Mesenchymal stem cell (in vitro differentiated cells and primary cell): Measurements from ENCODE around the gene MRPL55.

Experiments used
- DNase-seq: peaks from one replicate; pipeline ENCODE4 v3.0.0-alpha.2; 2013
- H2AFZ ChIP-seq: one replicate; pipeline ENCODE4 v1.6.1; 2013; ENCODE audit warnings: low read depth, mild to moderate bottlenecking, control low read depth, inconsistent platforms, low read length, moderate library complexity
- H2AK5ac ChIP-seq: 2 replicates; pipeline ENCODE4 v1.6.1; 2013; ENCODE audit warnings: low read length, moderate library complexity, mild to moderate bottlenecking, inconsistent platforms; ENCODE audit not compliant: severe bottlenecking
- H2BK120ac ChIP-seq: one replicate; pipeline ENCODE4 v1.6.1; 2013; ENCODE audit warnings: low read depth, mild to moderate bottlenecking, inconsistent platforms, low read length, moderate library complexity
- H2BK12ac ChIP-seq, 2 experiments: one replicate each; pipeline ENCODE4 v1.6.1; 2013; ENCODE audit warnings: inconsistent platforms in 2 of 2, low read length in 2 of 2, mild to moderate bottlenecking in 2 of 2, moderate library complexity in 2 of 2, control low read depth in 1 of 2
- H2BK15ac ChIP-seq: one replicate; pipeline ENCODE4 v1.6.1; 2013; ENCODE audit warnings: mild to moderate bottlenecking, low read depth, inconsistent platforms; ENCODE audit not compliant: poor library complexity, severe bottlenecking
- H2BK5ac ChIP-seq: 2 replicates; pipeline ENCODE4 v1.6.1; 2013; ENCODE audit warnings: low read depth, mild to moderate bottlenecking, low read length, control low read depth, inconsistent platforms; ENCODE audit not compliant: poor library complexity, severe bottlenecking
- H3K14ac ChIP-seq, 2 experiments: one replicate each; pipeline ENCODE4 v1.6.1; 2013; ENCODE audit warnings: inconsistent platforms in 2 of 2, low read length in 2 of 2, control low read depth in 1 of 2, mild to moderate bottlenecking in 1 of 2, moderate library complexity in 1 of 2
- H3K18ac ChIP-seq, 2 experiments: one replicate each; pipeline ENCODE4 v1.6.1; 2013; ENCODE audit warnings: inconsistent platforms in 2 of 2, low read length in 2 of 2, control low read depth in 1 of 2, low read depth in 1 of 2, mild to moderate bottlenecking in 1 of 2
- H3K23ac ChIP-seq, 2 experiments: one replicate each; pipeline ENCODE4 v1.6.1; 2013; ENCODE audit warnings: inconsistent platforms in 2 of 2, low read length in 2 of 2, mild to moderate bottlenecking in 2 of 2, moderate library complexity in 2 of 2, control low read depth in 1 of 2
- H3K27ac ChIP-seq: 2 replicates; pipeline ENCODE4 v1.5.1; 2013; ENCODE audit warnings: mild to moderate bottlenecking, moderate library complexity, low read length, control low read depth, inconsistent platforms; ENCODE audit not compliant: poor library complexity, severe bottlenecking
- H3K27me3 ChIP-seq, 2 experiments: 2 replicates each; pipeline versions ENCODE4 v1.6.1 to v1.7.0; 2013; ENCODE audit warnings: low read length in 2 of 2, mild to moderate bottlenecking in 2 of 2, moderate library complexity in 2 of 2, control low read depth in 1 of 2, inconsistent platforms in 1 of 2; ENCODE audit not compliant: control insufficient read depth in 1 of 2, insufficient read depth in 1 of 2
- H3K36me3 ChIP-seq, 2 experiments: 2 replicates each; pipeline versions ENCODE4 v1.6.1 to v1.7.0; 2013; ENCODE audit warnings: low read length in 2 of 2, control low read depth in 1 of 2, inconsistent platforms in 1 of 2, low read depth in 1 of 2, mild to moderate bottlenecking in 1 of 2; ENCODE audit not compliant: insufficient read depth in 2 of 2, control insufficient read depth in 1 of 2
- H3K4ac ChIP-seq, 2 experiments: one replicate each; pipeline ENCODE4 v1.6.1; 2013; ENCODE audit warnings: inconsistent platforms in 2 of 2, low read length in 2 of 2, mild to moderate bottlenecking in 2 of 2, moderate library complexity in 2 of 2, control low read depth in 1 of 2, low read depth in 1 of 2
- H3K4me1 ChIP-seq: 2 replicates; pipeline ENCODE4 v1.6.1; 2013; ENCODE audit warnings: low read depth, low read length, control low read depth; ENCODE audit not compliant: control insufficient read depth, insufficient read depth
- H3K4me2 ChIP-seq: 2 replicates; pipeline ENCODE4 v1.6.1; 2013; ENCODE audit warnings: low read length, mild to moderate bottlenecking, inconsistent platforms; ENCODE audit not compliant: poor library complexity, severe bottlenecking
- H3K4me3 ChIP-seq, 2 experiments: 2 replicates each; pipeline versions ENCODE4 v1.5.1 to v1.7.0; 2013; ENCODE audit warnings: low read length in 2 of 2, mild to moderate bottlenecking in 2 of 2, control low read depth in 1 of 2, low read depth in 1 of 2; ENCODE audit not compliant: insufficient read depth in 1 of 2
- H3K79me1 ChIP-seq: replicated peaks from 2 replicates; pipeline ENCODE4 v1.6.1; 2013; ENCODE audit warnings: mild to moderate bottlenecking, control low read depth, low read length, inconsistent platforms; ENCODE audit not compliant: poor library complexity, severe bottlenecking
- H3K9ac ChIP-seq: 2 replicates; pipeline ENCODE4 v1.7.0; 2013; ENCODE audit warnings: mild to moderate bottlenecking, low read length, moderate library complexity
- H3K9me3 ChIP-seq: 2 replicates; pipeline ENCODE4 v1.7.0; 2013; ENCODE audit warnings: mild to moderate bottlenecking, low read length; ENCODE audit not compliant: control insufficient read depth
- H4K8ac ChIP-seq: one replicate; pipeline ENCODE4 v1.6.1; 2013; ENCODE audit warnings: inconsistent platforms, mild to moderate bottlenecking, low read length, moderate library complexity
- H4K91ac ChIP-seq: one replicate; pipeline ENCODE4 v1.6.1; 2013; ENCODE audit warnings: mild to moderate bottlenecking, low read length, inconsistent platforms
- WGBS: methylation state at CpG from one replicate; pipeline ENCODE4 v1.1.7; 2013; ENCODE audit warnings: mixed read lengths; 5-methylcytosine and 5-hydroxymethylcytosine counted together

MRPL55 gene

DNA sequence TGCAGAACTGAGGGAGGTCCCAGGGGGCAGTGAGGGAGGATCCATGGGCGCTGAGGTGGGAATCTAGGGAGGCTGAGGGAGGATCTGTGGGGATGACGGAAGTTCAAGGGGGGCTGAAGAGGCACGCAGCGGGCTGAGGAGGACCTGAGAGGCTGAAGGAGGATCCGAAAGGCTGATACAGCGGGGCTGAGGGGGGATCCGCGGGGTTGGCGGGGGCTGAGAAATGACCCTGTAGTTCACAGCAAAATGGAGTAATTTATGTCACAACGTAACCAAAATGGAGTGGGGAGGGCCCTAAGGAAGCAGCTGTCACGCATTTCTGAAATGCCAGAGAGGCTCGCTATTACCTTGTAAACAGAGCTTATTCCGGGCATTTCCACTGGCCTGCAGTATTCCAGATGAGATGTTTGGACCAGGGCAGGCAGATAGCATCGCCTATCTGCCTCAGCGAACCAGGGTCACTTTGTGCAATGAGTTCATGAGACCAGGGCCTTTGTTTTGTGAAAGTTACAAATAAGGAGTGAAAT is 926 bp upstream of the MRPL55 start:
- peak overlapping the region; percentile 37 to 69 for H3K18ac ChIP-seq
- H2AFZ ChIP-seq: peak overlapping the region; percentile 92
- H3K27ac ChIP-seq: no peak overlapping the region
- H3K9ac ChIP-seq: peak overlapping the region; percentile 93
- peak overlapping the region; percentile 5 for H2BK5ac ChIP-seq
- no peaks in the 10 kb centered on the region for H3K27me3 ChIP-seq
- H4K91ac ChIP-seq: peak overlapping the region; percentile 36
- H3K14ac ChIP-seq: no peak overlapping the region
- H3K79me1 ChIP-seq: peaks cover 29% of the 10 kb centered on the region
- no peak overlapping the region for H2BK12ac ChIP-seq
- peak overlapping the region; percentile 70 for H2BK15ac ChIP-seq
- WGBS: 36% methylated on average over 15 of the region's 15 CpGs
- H3K23ac ChIP-seq: no peak overlapping the region
- H3K36me3 ChIP-seq: peaks cover 23 to 28% of the 10 kb centered on the region in 2 experiments
- H3K4ac ChIP-seq: no peak overlapping the region
- peaks cover 19% of the 10 kb centered on the region for H3K4me1 ChIP-seq
- DNase-seq: peak; percentile 67
- H3K9me3 ChIP-seq: no peaks in the 10 kb centered on the region
- peak overlapping the region; percentile 94 for H3K4me2 ChIP-seq
- H2AK5ac ChIP-seq: peak overlapping the region; percentile 26
- peak overlapping the region; percentile 85 to 89 for H3K4me3 ChIP-seq
- H4K8ac ChIP-seq: peak overlapping the region; percentile 86
- peak overlapping the region; percentile 80 for H2BK120ac ChIP-seq

DNA sequence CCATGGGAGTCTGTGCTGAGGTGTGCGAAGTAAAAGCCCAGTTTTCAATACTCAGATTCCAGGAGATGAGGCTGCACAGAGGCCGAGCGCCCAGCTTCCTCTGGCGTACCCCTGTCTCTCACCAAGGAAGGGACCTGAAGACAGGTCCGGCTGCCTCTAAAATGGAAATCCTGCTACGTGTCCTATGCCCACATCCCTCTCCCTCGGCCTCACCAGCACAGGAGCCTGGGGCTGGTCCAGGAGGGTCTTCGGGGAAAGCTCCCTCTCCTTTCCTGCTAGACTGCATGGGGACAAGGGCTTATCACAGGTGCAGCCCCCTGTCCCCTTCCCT is 392 bp downstream of the MRPL55 start:
- Histone ChIP-seq H3K18ac (peak overlapping the region; percentile 82 to 96), H3K79me1 (peaks cover 30% of the 10 kb centered on the region), H2AK5ac (no peak overlapping the region), H3K4me1 (peaks cover 24% of the 10 kb centered on the region), H3K4me2 (peak overlapping the region; percentile 68), H2BK12ac (peak overlapping the region in 1 of 2 experiments; percentile 18), H4K8ac (peak overlapping the region; percentile 99), H3K9ac (peak overlapping the region; percentile 93), H3K4me3 (peak overlapping the region; percentile 85 to 99), H3K4ac (peak overlapping the region in 1 of 2 experiments; percentile 94), H3K14ac (peak overlapping the region in 1 of 2 experiments; percentile 85), H3K27me3 (no peaks in the 10 kb centered on the region), H3K36me3 (peaks cover 23 to 33% of the 10 kb centered on the region in 2 experiments), H3K9me3 (no peaks in the 10 kb centered on the region), H4K91ac (peak overlapping the region; percentile 89), H3K27ac (no peak overlapping the region), H3K23ac (peak overlapping the region in 1 of 2 experiments; percentile 98), H2BK5ac (no peak overlapping the region), H2BK15ac (no peak overlapping the region), H2BK120ac (no peak overlapping the region), H2AFZ (peak overlapping the region; percentile 96)
- 16% methylated on average over 8 of the region's 8 CpGs for WGBS
- no peak for DNase-seq

DNA sequence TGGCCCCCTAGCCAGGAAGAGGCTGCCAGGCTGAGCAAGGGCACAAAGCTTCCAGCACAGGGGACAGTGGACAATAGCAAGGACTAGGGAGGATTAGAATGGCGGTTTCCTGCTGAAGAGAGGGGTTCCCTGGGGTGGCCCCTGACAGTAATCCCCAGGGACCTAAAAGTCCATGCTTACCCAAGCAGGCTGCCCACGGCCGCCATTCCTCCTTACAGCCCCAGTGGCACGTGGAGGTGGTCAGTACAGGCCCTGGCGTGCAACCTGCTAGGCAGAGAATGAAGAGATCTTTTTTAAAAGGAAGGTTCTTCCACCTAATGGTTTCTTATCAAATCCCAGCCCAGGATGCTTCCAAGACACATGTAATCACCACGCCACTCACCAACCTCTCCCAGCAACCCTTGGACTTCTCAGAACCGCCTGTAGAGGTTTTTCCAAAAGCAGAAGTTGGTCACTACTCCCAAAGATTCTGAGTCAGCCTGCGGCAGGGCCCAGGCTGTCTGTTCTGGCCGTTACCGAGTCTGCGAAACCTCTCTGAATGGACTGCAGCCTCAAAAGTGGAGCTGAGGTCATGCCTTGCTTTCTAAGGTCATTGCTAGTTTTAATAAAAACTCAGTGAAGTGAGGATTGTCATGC is 926 bp downstream of the MRPL55 start:
- H2AFZ ChIP-seq: no peak overlapping the region
- no peak overlapping the region for H3K18ac ChIP-seq
- H2AK5ac ChIP-seq: no peak overlapping the region
- H2BK12ac ChIP-seq: no peak overlapping the region
- peak overlapping the region; percentile 68 for H3K4me2 ChIP-seq
- peak overlapping the region; percentile 7 for H4K8ac ChIP-seq
- H3K36me3 ChIP-seq: peaks cover 23 to 33% of the 10 kb centered on the region in 2 experiments
- H3K4ac ChIP-seq: no peak overlapping the region
- peaks cover 30% of the 10 kb centered on the region for H3K79me1 ChIP-seq
- no peak overlapping the region for H2BK15ac ChIP-seq
- H3K4me3 ChIP-seq: peak overlapping the region; percentile 85 to 99
- H3K9me3 ChIP-seq: no peaks in the 10 kb centered on the region
- DNase-seq: no peak
- 87% methylated on average over 9 of the region's 11 CpGs for WGBS
- no peak overlapping the region for H4K91ac ChIP-seq
- H3K9ac ChIP-seq: peak overlapping the region; percentile 93
- no peak overlapping the region for H2BK120ac ChIP-seq
- H3K14ac ChIP-seq: no peak overlapping the region
- H3K4me1 ChIP-seq: peaks cover 26% of the 10 kb centered on the region
- H2BK5ac ChIP-seq: no peak overlapping the region
- no peak overlapping the region for H3K27ac ChIP-seq
- H3K27me3 ChIP-seq: no peaks in the 10 kb centered on the region
- no peak overlapping the region for H3K23ac ChIP-seq

DNA sequence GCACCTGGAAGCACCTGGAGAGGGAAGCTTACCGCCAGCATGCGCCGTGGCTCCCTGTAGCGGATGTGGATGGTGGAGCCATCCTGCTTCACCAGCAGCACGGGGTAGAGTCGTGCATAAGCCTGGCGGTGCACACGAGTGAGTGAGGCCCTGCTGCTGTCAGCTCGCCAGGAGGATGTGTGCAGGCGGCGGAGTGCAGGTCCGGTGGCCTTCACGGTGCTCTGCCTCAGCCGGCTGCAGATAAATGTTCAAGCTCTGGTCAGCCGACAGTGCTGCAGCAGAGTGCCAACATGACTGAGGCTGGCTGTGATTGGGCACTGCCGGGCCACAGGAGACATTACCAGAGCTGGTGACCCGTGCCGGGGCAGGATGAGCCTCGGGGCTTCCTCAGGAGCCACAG is 1.5 kb downstream of the MRPL55 start:
- no peaks in the 10 kb centered on the region for H3K9me3 ChIP-seq
- H3K27ac ChIP-seq: no peak overlapping the region
- H2AK5ac ChIP-seq: no peak overlapping the region
- WGBS: 96% methylated on average over 19 of the region's 19 CpGs
- H3K4me3 ChIP-seq: peak overlapping the region in 1 of 2 experiments; percentile 85
- no peak for DNase-seq
- no peak overlapping the region for H2BK12ac ChIP-seq
- H3K4me2 ChIP-seq: no peak overlapping the region
- H3K18ac ChIP-seq: no peak overlapping the region
- no peak overlapping the region for H2AFZ ChIP-seq
- H3K23ac ChIP-seq: no peak overlapping the region
- peaks cover 30% of the 10 kb centered on the region for H3K79me1 ChIP-seq
- H3K9ac ChIP-seq: no peak overlapping the region
- no peak overlapping the region for H3K14ac ChIP-seq
- H4K91ac ChIP-seq: peak overlapping the region; percentile 34
- no peak overlapping the region for H2BK15ac ChIP-seq
- H3K27me3 ChIP-seq: no peaks in the 10 kb centered on the region
- H3K4ac ChIP-seq: no peak overlapping the region
- peaks cover 26% of the 10 kb centered on the region for H3K4me1 ChIP-seq
- H2BK5ac ChIP-seq: no peak overlapping the region
- H4K8ac ChIP-seq: no peak overlapping the region
- peaks cover 23 to 33% of the 10 kb centered on the region in 2 experiments for H3K36me3 ChIP-seq
- H2BK120ac ChIP-seq: no peak overlapping the region
